DMS79 treated with DMSO at 0.1 percent for 48 hours (cell line): ENCODE data around the gene RNF149.
A peak's percentile ranks its signal among the peaks of the same experiment; 100 is the strongest.
"Not testable (repeated sequence)": the region's sequence is repeated elsewhere in the genome, so short reads cannot be mapped to it uniquely, and the experiment has no call there.

Source experiments
- DNase-seq: peaks from one replicate; lab custom pipeline; 2025; lab: John Stamatoyannopoulos, UW

RNF149 gene

GRCh38 chr2:101308432-101309210 lies at the start of gene RNF149:
RNF149 (minus strand) TSS chr2:101308701; CDS start chr2:101308588, 113 bp downstream.
- DNase-seq, result peak; percentile 67

DNA sequence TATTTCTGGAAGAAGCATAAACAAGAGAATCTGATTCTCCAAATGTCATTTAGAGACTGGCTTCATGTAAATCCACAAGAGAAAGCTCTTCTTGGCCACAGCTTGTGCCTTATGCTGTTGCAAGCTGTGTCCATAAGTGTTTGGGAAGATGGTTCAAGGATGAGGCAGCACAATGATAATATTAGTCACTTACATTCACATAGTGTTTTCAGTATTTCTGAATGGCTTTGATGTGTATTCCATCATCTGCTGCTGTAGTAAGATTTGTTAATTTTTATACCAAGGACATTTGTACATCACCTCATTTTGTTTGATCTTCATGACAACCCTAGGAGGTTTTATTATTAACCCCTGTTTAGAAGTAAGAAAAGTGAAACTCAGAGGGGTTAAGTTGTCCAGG lies 48.9 kb upstream of the RNF149 start:
- DNase-seq, result no peak

- DNase-seq, result no peak
Measured at GRCh38 chr2:101356521-101356920, 48.0 kb upstream of the RNF149 start.

DNA sequence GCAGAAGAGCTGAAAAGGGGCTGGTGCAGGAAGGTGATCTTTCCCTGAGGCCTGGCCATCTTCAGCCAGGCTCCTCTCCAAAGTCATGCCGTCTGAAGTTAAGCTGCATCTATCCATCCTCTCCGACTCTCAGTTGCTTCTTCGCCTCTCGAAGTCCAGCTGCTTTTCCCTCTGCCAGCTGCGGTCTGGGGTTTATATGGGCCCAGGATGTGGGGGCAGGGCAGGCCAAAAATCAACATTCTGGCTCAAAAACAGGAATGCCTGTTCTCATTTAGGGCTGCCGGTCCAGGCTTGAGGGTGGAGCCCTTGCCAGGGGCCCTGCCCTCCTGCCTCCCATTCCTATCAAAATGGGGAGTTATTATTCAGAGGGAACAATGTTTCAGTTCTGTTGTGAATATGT lies 47.6 kb upstream of the RNF149 start:
- DNase-seq, result no peak

- DNase-seq, result no peak
Measured at GRCh38 chr2:101355401-101356054, 47.0 kb upstream of the RNF149 start.

DNA sequence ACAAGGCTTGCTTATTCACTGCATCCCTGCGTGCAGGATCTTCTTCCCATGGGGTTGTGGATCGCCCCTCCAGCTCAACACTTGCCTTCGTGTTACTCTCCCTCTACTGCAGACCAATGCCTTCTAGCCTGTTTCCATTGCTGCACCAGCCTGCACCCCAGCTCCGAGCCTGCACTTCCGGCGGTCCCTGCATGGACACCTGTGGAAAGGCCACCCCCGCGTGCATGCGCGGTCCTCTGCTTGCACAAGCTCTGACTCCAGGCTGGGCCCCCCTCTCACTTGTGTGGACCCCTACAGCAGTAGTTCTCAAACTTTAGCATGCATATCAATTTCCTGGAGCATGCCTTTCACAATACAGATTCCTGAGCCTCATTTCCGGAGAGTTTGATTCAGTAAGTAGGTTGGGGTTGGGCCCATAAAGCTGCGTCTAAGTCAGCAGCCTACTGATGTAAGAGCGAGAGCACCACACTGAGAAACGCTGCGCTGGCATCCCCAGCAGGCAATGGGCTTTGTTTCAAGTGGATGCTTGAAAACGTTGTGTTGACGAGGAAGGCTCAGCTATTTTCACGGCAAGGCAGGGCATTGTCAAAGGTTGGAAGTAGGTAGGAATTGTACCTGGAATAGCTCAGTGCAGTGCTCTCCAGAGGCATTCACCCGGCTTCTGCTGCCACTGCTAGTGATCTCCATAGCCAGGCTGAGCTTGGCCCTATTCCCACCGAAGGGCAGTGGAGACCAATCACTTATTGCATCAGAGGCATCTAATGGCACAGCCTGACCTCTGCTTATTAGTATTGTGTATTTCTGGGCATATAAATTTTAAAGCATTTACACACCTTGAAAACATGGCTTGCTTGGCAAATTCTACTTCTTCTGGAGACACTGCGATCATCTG lies 46.2 kb upstream of the RNF149 start:
- no peak for DNase-seq

DNA sequence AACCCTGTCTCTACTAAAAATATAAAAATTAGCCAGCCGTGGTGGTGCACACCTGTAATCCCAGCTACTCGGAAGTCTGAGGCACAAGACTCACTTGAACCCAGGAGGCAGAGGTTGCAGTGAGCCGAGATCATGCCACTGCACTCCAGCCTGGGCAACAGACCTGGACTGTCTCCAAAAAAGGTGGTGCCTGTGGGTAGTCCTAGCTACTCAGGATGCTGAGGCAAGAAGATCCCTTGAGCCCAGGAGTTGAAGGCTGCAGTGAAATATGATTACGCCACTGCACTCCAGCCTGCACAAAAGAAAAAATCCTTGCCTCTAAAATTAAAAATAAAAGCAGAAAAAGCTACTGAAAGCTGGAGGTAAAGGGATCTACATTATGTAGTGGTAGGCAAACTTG lies 44.1 kb upstream of the RNF149 start:
- DNase-seq, result not testable (repeated sequence)

GRCh38 chr2:101351207-101351606 lies 42.7 kb upstream of the RNF149 start:
- DNase-seq, result no peak

DNA sequence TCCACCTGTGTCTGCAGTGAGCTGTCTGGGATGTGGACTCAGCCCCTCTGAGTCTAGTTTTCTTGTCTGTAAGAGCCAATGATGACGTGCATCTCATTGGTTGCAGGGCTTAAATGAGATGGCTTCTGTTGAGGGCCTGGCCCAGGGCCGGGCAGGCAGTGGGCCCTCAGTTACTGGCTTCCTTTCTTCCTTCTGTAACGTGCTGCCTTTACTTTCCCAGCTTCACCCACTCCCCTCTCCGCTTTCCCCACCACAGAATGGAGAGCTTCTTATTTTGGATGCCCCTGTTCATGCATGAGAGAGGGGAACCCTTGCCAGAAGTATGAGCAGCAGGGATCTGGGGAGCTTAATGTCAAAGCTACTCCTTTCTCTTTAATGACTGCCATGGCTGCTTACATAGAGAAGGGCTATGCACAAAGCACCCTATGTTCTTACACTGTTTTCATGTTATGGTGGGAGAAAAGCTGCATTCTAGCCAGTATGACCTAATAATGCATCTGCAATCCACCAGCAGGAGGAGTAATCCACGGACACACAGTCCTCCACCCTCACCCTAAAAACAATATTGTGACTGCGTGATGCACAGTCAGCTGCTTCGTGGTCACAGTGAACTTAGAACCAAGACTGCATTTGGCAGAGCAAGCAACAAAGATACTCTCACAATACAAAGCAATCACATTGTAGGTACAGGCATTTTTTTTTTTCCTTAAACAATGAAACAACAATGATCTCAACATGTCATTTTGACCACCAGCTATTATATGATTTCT lies 41.6 kb upstream of the RNF149 start:
- DNase-seq, result no peak

DNA sequence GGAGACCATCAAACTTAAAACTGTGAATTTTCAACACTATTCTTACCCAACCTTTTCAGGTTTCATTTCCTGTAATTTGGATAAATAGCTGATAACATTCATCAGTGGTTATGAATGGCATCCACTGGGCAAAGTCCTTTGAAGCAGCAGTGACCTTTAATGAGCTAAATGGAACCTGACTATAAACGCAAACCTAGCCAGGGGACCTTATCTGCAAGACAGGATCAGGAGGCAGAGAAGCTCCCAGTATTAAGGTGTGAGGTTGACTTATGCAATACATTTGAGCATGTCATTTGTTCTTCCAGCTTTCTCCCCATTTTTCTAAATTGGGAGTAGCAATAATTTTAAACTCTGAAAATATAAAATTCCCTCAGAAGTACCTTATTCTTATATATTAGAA lies 40.4 kb upstream of the RNF149 start:
- DNase-seq, result no peak

DNA sequence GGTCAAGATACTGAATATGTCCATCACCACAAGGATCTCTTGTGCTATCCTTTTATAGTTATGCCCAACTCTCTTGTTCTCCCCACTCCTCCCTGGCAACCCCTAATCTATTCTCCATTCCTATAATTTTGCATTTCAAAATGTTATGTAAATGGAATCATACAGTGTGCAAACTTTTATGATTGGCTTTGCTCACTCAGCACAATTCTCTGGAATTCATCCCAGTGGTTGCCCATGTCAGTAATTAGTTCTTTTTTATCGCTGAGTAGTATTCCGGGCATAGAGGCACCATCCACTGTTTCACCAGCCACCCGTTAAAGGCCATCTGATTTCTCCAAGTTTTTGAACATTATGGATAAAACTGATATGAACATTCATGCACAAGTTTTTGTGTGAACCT lies 38.4 kb upstream of the RNF149 start:
- DNase-seq, result no peak

- no peak for DNase-seq
Measured at GRCh38 chr2:101344137-101344536, 35.6 kb upstream of the RNF149 start.

- no peak for DNase-seq
Measured at GRCh38 chr2:101342625-101343008, 34.1 kb upstream of the RNF149 start.

- DNase-seq, result peak; percentile 20
Measured at GRCh38 chr2:101341901-101342624, 33.6 kb upstream of the RNF149 start.

GRCh38 chr2:101341421-101341820 lies 32.9 kb upstream of the RNF149 start:
- no peak for DNase-seq

DNA sequence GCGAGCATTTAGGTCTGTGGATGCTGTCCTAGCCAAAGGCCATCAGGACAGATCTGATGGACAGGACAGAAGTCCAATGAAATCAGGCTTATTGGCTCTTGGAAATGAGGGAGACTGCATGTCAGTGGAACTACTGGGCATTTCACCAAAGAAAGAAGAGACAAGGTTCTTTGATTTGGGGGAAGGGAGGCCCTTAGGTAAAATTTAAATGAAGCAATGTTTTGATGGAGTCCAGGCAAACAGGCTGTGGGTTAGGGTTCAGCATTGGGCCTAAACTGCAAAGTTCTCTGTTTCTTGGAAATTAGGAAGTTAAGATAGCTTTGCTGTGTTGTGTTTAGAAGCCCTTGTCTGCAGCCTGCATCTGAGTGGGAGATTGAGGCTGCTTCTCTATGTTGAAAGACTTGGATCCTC lies 31.6 kb upstream of the RNF149 start:
- no peak for DNase-seq

GRCh38 chr2:101339266-101339880 lies 30.9 kb upstream of the RNF149 start:
- DNase-seq, result no peak

DNA sequence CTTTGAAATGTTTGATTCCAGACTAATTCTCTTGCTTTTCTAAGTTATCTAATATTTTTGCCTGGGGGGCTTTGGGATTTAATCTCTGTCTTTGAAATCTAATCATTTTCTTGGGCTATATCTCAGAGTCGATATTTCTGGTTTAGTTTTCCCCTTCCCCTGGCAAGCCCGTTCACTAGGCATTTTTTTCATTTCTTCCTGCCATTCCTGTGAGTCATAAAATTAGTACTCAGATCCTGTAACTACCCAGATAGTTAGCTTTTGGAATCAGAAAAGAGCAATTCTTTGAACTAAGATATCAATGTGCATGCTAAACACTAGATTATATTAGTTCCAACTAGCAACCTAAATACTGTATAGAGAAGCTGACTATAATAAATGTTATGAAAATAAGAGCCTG lies 29.4 kb upstream of the RNF149 start:
- DNase-seq, result no peak

- DNase-seq, result no peak
Measured at GRCh38 chr2:101332885-101333766, 24.6 kb upstream of the RNF149 start.

- DNase-seq, result no peak
Measured at GRCh38 chr2:101331202-101331601, 22.7 kb upstream of the RNF149 start.
